PC-9 (cell line): ENCODE measurements around the gene REG4. TPM values are rescaled to one million over a fixed set of nuclear protein-coding genes. Genes with fewer than 3 reads are reported as not detected.

Source experiments
- BruUV-seq: library from RNA; stranded (reverse); fragments of 400-500 nt; replicated peaks from 2 replicates; lab custom pipeline; 2021; lab: Mats Ljungman, UMichigan
- CTCF ChIA-PET: fragments of 300-600 bp; sonication (Branson Sonifier 250); formaldehyde crosslinking; loops from one replicate; lab custom pipeline; 2022; ENCODE audit warnings: antibody characterized with exemption; lab: Charles Lee
- POLR2A ChIA-PET: fragments of 300-600 bp; sonication (Branson Sonifier 250); formaldehyde crosslinking; loops from one replicate; lab custom pipeline; 2022; ENCODE audit warnings: antibody characterized with exemption; ENCODE audit not compliant: unreplicated experiment; lab: Charles Lee
- DNase-seq, 2 experiments: peaks; one replicate each; pipeline versions ENCODE4 v3.0.0 to v3.0.0-alpha.2; 2015 to 2022; ENCODE audit warnings: mixed read lengths in 1 of 2
- H2AFZ ChIP-seq: fragments of 200-600 bp; sonication (generic); 2 replicates; pipeline ENCODE4 v1.8.1; 2017; ENCODE audit warnings: antibody characterized with exemption
- H3F3A ChIP-seq: fragments of 200-600 bp; sonication (generic); 2 replicates; pipeline ENCODE4 v1.8.1; 2017; ENCODE audit warnings: antibody characterized with exemption, mild to moderate bottlenecking, low read depth; ENCODE audit not compliant: insufficient read depth
- H3K27ac ChIP-seq: fragments of 200-600 bp; sonication (generic); 2 replicates; pipeline ENCODE4 v1.6.1; 2016; ENCODE audit warnings: mixed run types
- H3K27me3 ChIP-seq: fragments of 200-600 bp; sonication (generic); 2 replicates; pipeline ENCODE4 v1.6.1; 2016; ENCODE audit warnings: low read depth, mixed run types; ENCODE audit not compliant: insufficient read depth
- H3K36me3 ChIP-seq: fragments of 200-600 bp; sonication (generic); 2 replicates; pipeline ENCODE4 v1.6.1; 2016; ENCODE audit warnings: low read depth, mixed run types
- H3K4me1 ChIP-seq: fragments of 200-600 bp; sonication (generic); replicated peaks from 2 replicates; pipeline ENCODE4 v1.6.1; 2016; ENCODE audit warnings: mixed run types; ENCODE audit not compliant: insufficient read depth
- H3K4me2 ChIP-seq: fragments of 200-600 bp; sonication (generic); 2 replicates; pipeline ENCODE4 v1.6.1; 2017; ENCODE audit warnings: mixed run types
- H3K4me3 ChIP-seq: fragments of 200-600 bp; sonication (generic); 2 replicates; pipeline ENCODE4 v1.6.1; 2016; ENCODE audit warnings: mixed run types
- H3K79me2 ChIP-seq: fragments of 200-600 bp; sonication (generic); 2 replicates; pipeline ENCODE4 v1.6.1; 2017; ENCODE audit warnings: low read depth, mixed run types
- H3K9me2 ChIP-seq: fragments of 200-600 bp; sonication (generic); 2 replicates; pipeline ENCODE4 v1.8.1; 2017; ENCODE audit warnings: mild to moderate bottlenecking; ENCODE audit not compliant: insufficient read depth
- H3K9me3 ChIP-seq: fragments of 200-600 bp; sonication (generic); 2 replicates; pipeline ENCODE4 v1.8.1; 2016; ENCODE audit warnings: low read depth; ENCODE audit not compliant: insufficient read depth
- H4K20me1 ChIP-seq: fragments of 200-600 bp; sonication (generic); 2 replicates; pipeline ENCODE4 v1.8.1; 2017; ENCODE audit not compliant: insufficient read depth
- EZH2 ChIP-seq: fragments of 200-600 bp; sonication (generic); IDR thresholded peaks from 2 replicates; pipeline ENCODE4 v1.8.0; 2017; ENCODE audit warnings: antibody characterized with exemption, low read depth
- intact Hi-C: fragments of 100-400 bp; cut with micrococcal nuclease; formaldehyde crosslinking; loops from one replicate; pipeline ENCODE4 v1.10.0; 2022; ENCODE audit not compliant: unreplicated experiment
- total RNA-seq: library from RNA; stranded (reverse); gene quantifications from 2 replicates; pipeline ENCODE4 v1.2.3, GENCODE V29; 2021
- TF ChIP-seq, protein P1 (sequence below): fragments of 200-600 bp; sonication (generic); conservative IDR thresholded peaks from 2 replicates; pipeline ENCODE4 v1.6.1; 2017; ENCODE audit warnings: mixed run types, antibody characterized with exemption, mild to moderate bottlenecking, moderate library complexity

Gene REG4
- total RNA-seq, 1 experiment from 2014 or later = not detected

DNA sequence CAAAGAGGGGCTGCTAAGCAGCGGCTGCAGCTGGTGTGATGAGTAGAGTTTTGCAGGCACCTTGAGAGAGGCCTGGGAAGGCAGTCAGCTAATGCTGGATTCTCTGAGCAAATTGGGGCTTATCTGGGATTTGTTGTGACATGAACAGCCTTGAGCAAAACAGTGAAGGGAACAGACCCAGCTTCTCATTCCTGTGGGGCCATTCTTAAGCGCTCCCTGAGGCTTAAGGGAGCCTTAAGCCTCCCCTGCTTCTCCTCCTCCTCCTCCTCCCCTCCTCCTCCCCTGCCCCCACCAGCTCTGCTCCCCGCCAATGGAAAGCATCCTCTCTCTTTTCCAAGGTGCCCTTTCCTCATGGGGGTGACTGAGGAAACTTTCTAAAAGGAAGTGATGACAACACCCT, 63.8 kb downstream of the REG4 start:
- Histone ChIP-seq H3K27me3 (no peaks in the 10 kb centered on the region), H3F3A (peaks cover 27% of the 10 kb centered on the region; the same call in 1 of the 2 replicates), H3K4me1 (no peaks in the 10 kb centered on the region), H3K4me3 (no peak overlapping the region), H3K4me2 (no peak overlapping the region), H3K36me3 (no peaks in the 10 kb centered on the region), H3K79me2 (no peaks in the 10 kb centered on the region), H3K27ac (no peak overlapping the region), H3K9me3 (no peaks in the 10 kb centered on the region), H2AFZ (no peak overlapping the region), H4K20me1 (peaks cover 14% of the 10 kb centered on the region; the same call in 1 of the 2 replicates), H3K9me2 (0 out of 2 replicates have a peak, but pooled peaks cover 4% of the 10 kb centered on the region)
- no TSS peak for BruUV-seq
- TF ChIP-seq EZH2 = no peak
- TF ChIP-seq, protein P1, sequence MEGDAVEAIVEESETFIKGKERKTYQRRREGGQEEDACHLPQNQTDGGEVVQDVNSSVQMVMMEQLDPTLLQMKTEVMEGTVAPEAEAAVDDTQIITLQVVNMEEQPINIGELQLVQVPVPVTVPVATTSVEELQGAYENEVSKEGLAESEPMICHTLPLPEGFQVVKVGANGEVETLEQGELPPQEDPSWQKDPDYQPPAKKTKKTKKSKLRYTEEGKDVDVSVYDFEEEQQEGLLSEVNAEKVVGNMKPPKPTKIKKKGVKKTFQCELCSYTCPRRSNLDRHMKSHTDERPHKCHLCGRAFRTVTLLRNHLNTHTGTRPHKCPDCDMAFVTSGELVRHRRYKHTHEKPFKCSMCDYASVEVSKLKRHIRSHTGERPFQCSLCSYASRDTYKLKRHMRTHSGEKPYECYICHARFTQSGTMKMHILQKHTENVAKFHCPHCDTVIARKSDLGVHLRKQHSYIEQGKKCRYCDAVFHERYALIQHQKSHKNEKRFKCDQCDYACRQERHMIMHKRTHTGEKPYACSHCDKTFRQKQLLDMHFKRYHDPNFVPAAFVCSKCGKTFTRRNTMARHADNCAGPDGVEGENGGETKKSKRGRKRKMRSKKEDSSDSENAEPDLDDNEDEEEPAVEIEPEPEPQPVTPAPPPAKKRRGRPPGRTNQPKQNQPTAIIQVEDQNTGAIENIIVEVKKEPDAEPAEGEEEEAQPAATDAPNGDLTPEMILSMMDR = no peak
- ChIA-PET POLR2A (no interaction called here), CTCF (no interaction called here)
- no peak for DNase-seq
- intact Hi-C loops = loop anchor here (10.0 kb wide), 1 partner anchor 197 kb away; no protein-coding TSS in a partner anchor

DNA sequence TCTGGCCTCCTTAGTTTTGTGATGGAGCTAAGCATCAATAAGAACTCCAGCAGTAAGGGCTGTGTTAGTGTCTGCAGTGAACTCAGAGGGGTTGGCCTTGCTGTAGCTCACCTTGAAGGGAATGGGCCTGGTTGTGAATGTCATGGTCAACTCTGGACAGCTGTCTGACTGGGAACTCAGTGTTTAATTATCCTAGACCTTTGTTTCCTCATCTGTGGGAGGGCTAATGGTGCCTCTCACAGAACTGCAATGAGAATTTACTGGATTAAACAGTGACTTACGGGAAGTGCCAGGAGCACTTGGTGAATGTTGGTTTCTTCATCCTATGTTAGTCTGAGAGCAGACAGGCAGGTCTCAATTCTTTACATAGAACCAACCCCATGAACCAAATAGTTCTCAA, 66.2 kb downstream of the REG4 start:
- no TSS peak for BruUV-seq
- H3K27ac ChIP-seq = no peak overlapping the region
- H2AFZ ChIP-seq = no peak overlapping the region
- H3K4me1 ChIP-seq = no peaks in the 10 kb centered on the region
- ChIA-PET POLR2A (no interaction called here), CTCF (interaction anchor here (0.9 to 1.6 kb wide), 2 partner anchors 22 to 64 kb away, joined by 3 to 7 read pairs; no protein-coding TSS in a partner anchor)
- TF ChIP-seq, protein P1 = no peak
- no peak for TF ChIP-seq EZH2
- H3K4me3 ChIP-seq = no peak overlapping the region
- H3K9me2 ChIP-seq = no peaks in the 10 kb centered on the region
- H4K20me1 ChIP-seq = peaks cover 21% of the 10 kb centered on the region; the same call in 1 of the 2 replicates
- no peak overlapping the region for H3K4me2 ChIP-seq
- H3F3A ChIP-seq = peaks cover 39% of the 10 kb centered on the region; the same call in 1 of the 2 replicates
- no peak for DNase-seq
- peaks cover 7% of the 10 kb centered on the region; the same call in 1 of the 2 replicates for H3K36me3 ChIP-seq
- H3K27me3 ChIP-seq = no peaks in the 10 kb centered on the region
- no peaks in the 10 kb centered on the region for H3K9me3 ChIP-seq
- no peaks in the 10 kb centered on the region for H3K79me2 ChIP-seq
- intact Hi-C loops = loop anchor here (2.0 to 10.0 kb wide), 2 partner anchors 126 to 200 kb away; no protein-coding TSS in a partner anchor

DNA sequence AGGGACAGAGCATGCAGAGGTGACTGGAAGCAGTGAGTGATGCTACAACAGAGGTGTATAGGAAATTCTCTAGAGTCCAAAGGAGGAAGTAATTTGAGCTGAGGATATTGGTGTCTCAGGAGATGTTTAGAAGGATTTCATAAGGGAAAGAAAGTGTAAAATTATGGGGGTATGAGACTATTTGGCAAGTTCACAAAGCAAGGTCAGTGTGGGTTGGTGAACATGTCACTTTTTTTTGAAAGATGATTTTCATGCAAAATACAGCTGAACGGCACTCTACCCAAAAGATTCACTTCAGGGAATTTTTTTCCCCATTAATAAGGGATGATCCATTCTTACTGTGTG, 66.7 kb downstream of the REG4 start:
- Histone ChIP-seq H3K79me2 (no peaks in the 10 kb centered on the region), H3K27me3 (no peaks in the 10 kb centered on the region), H3K9me2 (no peaks in the 10 kb centered on the region), H4K20me1 (peaks cover 21% of the 10 kb centered on the region; the same call in 1 of the 2 replicates), H2AFZ (no peak overlapping the region), H3K27ac (no peak overlapping the region), H3K4me3 (no peak overlapping the region), H3K9me3 (no peaks in the 10 kb centered on the region), H3K36me3 (peaks cover 12% of the 10 kb centered on the region), H3K4me1 (no peaks in the 10 kb centered on the region), H3K4me2 (no peak overlapping the region), H3F3A (peaks cover 39% of the 10 kb centered on the region; the same call in 1 of the 2 replicates)
- ChIA-PET POLR2A (no interaction called here), CTCF (interaction anchor here (0.9 to 1.6 kb wide), 2 partner anchors 22 to 64 kb away, joined by 3 to 7 read pairs; no protein-coding TSS in a partner anchor)
- intact Hi-C loops = loop anchor here (1.0 to 10.0 kb wide), 4 partner anchors 65 to 200 kb away; no protein-coding TSS in a partner anchor
- DNase-seq = no peak
- TF ChIP-seq, protein P1 = no peak
- TF ChIP-seq EZH2 = no peak
- no TSS peak for BruUV-seq

Other genes starting within 250 kb of the REG4 start
- gene ZNF697, start 163.2 kb downstream of the REG4 start, total RNA-seq = 3.6 and 4.1 TPM in 2 replicates
- gene PHGDH, start 99.5 kb downstream of the REG4 start, total RNA-seq = 373 and 569 TPM in 2 replicates
- gene HMGCS2, start 42.6 kb downstream of the REG4 start, total RNA-seq = not detected in 2 replicates
- gene ADAM30, start 85.1 kb upstream of the REG4 start, total RNA-seq = not detected in 2 replicates